Spleen (tissue), 11 donors: ENCODE data around the gene CBY3. TPM values are rescaled to one million over a fixed set of nuclear protein-coding genes. Genes with fewer than 3 reads are reported as not detected.
"Not testable (repeated sequence)": the region's sequence is repeated elsewhere in the genome, so short reads cannot be mapped to it uniquely, and the experiment has no call there.

ENCODE experiments used
- DNase-seq: peaks from one replicate; pipeline ENCODE4 v3.0.0-alpha.2; 2020
- H3K27ac ChIP-seq, 8 donors: fragments of 200-600 bp; sonication (generic) in 7 of 8; 1 replicate in 4 of 8; 2 replicates in 4 of 8; pipeline versions ENCODE4 v1.5.0 to v1.8.0; 2016 to 2021; ENCODE audit warnings: inconsistent platforms in 4 of 8, mild to moderate bottlenecking in 4 of 8, moderate library complexity in 1 of 8
- H3K27me3 ChIP-seq, 7 donors: fragments of 200-600 bp; sonication (generic) in 6 of 7; replicated peaks in 1 of 7; 1 replicate in 4 of 7; 2 replicates in 3 of 7; pipeline versions ENCODE4 v1.5.0 to v1.8.0; 2016 to 2021; ENCODE audit warnings: inconsistent platforms in 3 of 7, mild to moderate bottlenecking in 1 of 7
- H3K36me3 ChIP-seq, 6 donors: fragments of 200-600 bp; sonication (generic) in 5 of 6; 1 replicate in 4 of 6; 2 replicates in 2 of 6; pipeline versions ENCODE4 v1.5.0 to v1.8.0; 2016 to 2021; ENCODE audit warnings: inconsistent platforms in 2 of 6
- H3K4me1 ChIP-seq, 6 donors: fragments of 200-600 bp; sonication (generic) in 5 of 6; 1 replicate in 3 of 6; 2 replicates in 3 of 6; pipeline versions ENCODE4 v1.5.0 to v1.8.0; 2016 to 2021; ENCODE audit warnings: inconsistent platforms in 3 of 6
- H3K4me3 ChIP-seq, 8 donors: fragments of 200-600 bp; sonication (generic) in 7 of 8; 1 replicate in 4 of 8; 2 replicates in 4 of 8; pipeline versions ENCODE4 v1.5.0 to v1.8.0; 2016 to 2021; ENCODE audit warnings: inconsistent platforms in 4 of 8, mild to moderate bottlenecking in 4 of 8, moderate library complexity in 2 of 8
- H3K9me3 ChIP-seq, 8 donors: fragments of 200-600 bp; sonication (generic) in 7 of 8; 1 replicate in 4 of 8; 2 replicates in 4 of 8; pipeline versions ENCODE4 v1.5.0 to v1.8.0; 2016 to 2021; ENCODE audit warnings: inconsistent platforms in 4 of 8
- POLR2AphosphoS5 ChIP-seq, 3 donors: sonication (generic); formaldehyde crosslinking; IDR thresholded peaks; one replicate each; pipeline ENCODE4 v1.5.1; 2017; ENCODE audit warnings: antibody characterized with exemption in 3 of 3
- WGBS, 5 donors: extraction: QIAGEN DNeasy Blood & Tissue Kit in 3 of 5; methylation state at CpG; one replicate each; pipeline versions ENCODE4 v1.1.5 to v1.1.7; 2013 to 2018; 5-methylcytosine and 5-hydroxymethylcytosine counted together
- intact Hi-C: fragments of 100-400 bp; cut with DNase I; formaldehyde crosslinking; loops from one replicate; pipeline ENCODE4 v1.15.0; 2023; ENCODE audit warnings: low total_unique reads
- polyA plus RNA-seq, 3 donors: library from polyadenylated mRNA; stranded (reverse); fragments of 200-250 nt; gene quantifications; one replicate each; pipeline ENCODE4 v1.2.1, GENCODE V29; 2013
- total RNA-seq, 7 donors: library from RNA; depleted of rRNA in 3 of 7; stranded (reverse); fragments of >200 nt in 3 of 7; fragmentation: NEBNext Ultra II Directional in 4 of 7; extraction: Animal tissue kit (Norgen Biotek cat#: 25700) in 4 of 7; gene quantifications; one replicate each; pipeline versions ENCODE4 v1.1.0 to v1.2.1, GENCODE V29; 2016 to 2021
- TF ChIP-seq, protein P1 (sequence below), 11 experiments: fragments of 200-600 bp in 7 of 11; fragments of 450-650 bp in 4 of 11; sonication (generic) in 4 of 11; IDR thresholded peaks in 8 of 11; conservative IDR thresholded peaks in 3 of 11; 1 replicate in 7 of 11; 2 replicates in 4 of 11; pipeline versions ENCODE4 v1.4.0 to v1.8.0; 2016 to 2021; ENCODE audit warnings: antibody characterized with exemption in 11 of 11, inconsistent platforms in 4 of 11, mild to moderate bottlenecking in 1 of 11
- donor health status: healthy with polysubstance abuse.
- donor health status: DM: no; HTN: no; CAD: no; lungs with moderate emphysema.
- donor health status: DM: no; HTN: no; CAD: no.
- donor health status: Bipolar disorder and iron deficiency.
- donor health status: healthy.
- donor health status: DM: no; HTN: no; CAD: no.
- donor health status: DM: yes; HTN: yes; CAD: no.

Gene CBY3
- total and polyA plus RNA-seq, 10 donors, result 0.12 to 1.6 TPM; not detected in 8

DNA sequence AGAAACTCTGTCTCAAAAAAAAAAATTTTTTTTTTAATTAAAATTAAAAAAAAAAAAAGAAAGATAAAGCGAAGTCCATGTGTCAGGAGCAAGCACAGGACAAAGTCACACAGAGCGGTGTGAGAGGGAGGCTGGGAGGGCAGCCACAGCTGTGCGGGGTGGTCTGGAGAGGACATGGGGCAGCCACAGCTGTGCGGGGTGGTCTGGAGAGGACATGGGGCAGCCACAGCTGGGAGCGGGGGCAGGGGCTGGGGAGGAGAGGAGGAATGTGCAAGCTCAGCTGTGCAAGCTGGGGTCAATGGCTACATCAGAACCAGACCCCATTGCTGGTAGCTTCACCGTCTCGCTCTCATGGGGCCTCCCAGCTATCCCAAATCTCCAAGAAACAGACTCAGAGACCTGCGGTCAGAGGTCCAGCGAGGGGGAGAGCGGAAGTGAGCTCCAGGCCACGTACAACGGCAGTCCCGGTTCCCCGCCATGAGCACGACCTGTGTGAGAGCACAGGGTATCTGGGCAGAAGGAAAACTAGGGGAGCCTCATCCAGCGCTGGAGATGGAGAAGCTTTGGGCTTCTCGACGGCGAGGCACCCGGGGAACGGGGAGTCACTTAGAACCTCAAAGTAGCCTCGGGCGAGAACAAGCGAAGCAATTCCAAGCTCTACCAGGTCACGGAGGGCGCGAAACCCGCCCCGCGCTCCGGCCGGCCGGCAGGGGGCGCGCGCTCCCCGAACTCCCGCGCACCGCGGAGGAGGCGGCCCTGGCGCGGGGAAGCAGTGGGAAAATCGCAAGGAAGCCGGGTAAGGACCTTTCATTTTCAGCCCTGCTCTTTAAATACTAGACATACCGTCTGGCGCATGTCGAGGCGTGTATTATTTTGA lies 23.3 kb downstream of the CBY3 start:
- DNase-seq, result peak; percentile 81
- intact Hi-C loops, H3K27ac ChIP-seq, H3K27me3 ChIP-seq, H3K36me3 ChIP-seq, H3K9me3 ChIP-seq: not testable (repeated sequence)
- TF ChIP-seq, protein P1, sequence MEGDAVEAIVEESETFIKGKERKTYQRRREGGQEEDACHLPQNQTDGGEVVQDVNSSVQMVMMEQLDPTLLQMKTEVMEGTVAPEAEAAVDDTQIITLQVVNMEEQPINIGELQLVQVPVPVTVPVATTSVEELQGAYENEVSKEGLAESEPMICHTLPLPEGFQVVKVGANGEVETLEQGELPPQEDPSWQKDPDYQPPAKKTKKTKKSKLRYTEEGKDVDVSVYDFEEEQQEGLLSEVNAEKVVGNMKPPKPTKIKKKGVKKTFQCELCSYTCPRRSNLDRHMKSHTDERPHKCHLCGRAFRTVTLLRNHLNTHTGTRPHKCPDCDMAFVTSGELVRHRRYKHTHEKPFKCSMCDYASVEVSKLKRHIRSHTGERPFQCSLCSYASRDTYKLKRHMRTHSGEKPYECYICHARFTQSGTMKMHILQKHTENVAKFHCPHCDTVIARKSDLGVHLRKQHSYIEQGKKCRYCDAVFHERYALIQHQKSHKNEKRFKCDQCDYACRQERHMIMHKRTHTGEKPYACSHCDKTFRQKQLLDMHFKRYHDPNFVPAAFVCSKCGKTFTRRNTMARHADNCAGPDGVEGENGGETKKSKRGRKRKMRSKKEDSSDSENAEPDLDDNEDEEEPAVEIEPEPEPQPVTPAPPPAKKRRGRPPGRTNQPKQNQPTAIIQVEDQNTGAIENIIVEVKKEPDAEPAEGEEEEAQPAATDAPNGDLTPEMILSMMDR (IDR thresholded peaks at IDR 0.05 in 8 of 11, conservative IDR thresholded peaks at IDR 0.05 in 3 of 11), result peak in 2 of 11 experiments; percentile 17 to 28
- peak overlapping the region in 2 of 8 donors; percentile 22 to 49 for H3K4me3 ChIP-seq
- peaks cover 0 to 16% (median 7%) of the 10 kb centered on the region in 6 donors for H3K4me1 ChIP-seq
- 19 to 100% (median 88%) methylated on average over 1 to 12 of the region's 50 CpGs for WGBS, 5 donors

DNA sequence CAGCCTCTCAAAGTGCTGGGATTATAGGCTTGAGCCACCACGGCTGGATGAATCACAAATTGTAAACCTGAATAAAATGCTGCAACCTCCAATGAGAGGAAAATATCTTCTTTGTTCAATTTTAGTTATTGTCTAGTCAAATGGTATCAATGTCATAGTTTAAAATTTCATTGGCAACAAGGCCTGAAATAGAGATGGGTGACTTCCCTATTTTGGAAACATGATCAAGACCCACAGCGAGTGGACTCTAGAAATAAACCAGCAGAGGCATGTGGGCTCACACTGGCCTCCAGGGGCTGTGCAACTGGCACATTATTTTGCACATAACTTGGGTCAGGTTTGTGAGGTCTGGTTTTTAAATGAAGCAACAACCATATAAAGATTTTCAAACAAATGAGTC lies 27.7 kb downstream of the CBY3 start:
- H3K27me3 ChIP-seq, H3K27ac ChIP-seq, H3K4me3 ChIP-seq, H3K4me1 ChIP-seq, DNase-seq, H3K9me3 ChIP-seq, intact Hi-C loops, H3K36me3 ChIP-seq: not testable (repeated sequence)
- 58 to 72% (median 63%) methylated on average over 2 of the region's 2 CpGs for WGBS, 5 donors

DNA sequence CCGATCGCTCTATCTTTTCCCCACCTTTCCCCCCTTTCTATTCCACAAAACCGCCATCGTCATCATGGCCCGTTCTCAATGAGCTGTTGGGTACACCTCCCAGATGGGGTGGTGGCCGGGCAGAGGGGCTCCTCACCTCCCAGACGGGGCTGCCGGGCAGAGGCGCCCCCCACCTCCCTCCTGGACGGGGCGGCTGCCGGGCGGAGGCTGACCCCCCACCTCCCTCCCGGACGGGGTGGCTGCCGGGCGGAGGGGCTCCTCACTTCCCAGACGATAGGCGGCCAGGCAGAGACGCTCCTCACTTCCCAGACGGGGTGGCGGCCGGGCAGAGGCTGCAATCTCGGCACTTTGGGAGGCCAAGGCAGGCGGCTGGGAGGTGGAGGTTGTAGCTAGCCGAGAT lies 30.6 kb downstream of the CBY3 start:
- DNase-seq, intact Hi-C loops, H3K4me3 ChIP-seq, H3K9me3 ChIP-seq, H3K4me1 ChIP-seq, H3K36me3 ChIP-seq, H3K27ac ChIP-seq, H3K27me3 ChIP-seq: not testable (repeated sequence)
- 86 to 100% (median 93%) methylated on average over 10 to 25 of the region's 26 CpGs for WGBS, 5 donors

DNA sequence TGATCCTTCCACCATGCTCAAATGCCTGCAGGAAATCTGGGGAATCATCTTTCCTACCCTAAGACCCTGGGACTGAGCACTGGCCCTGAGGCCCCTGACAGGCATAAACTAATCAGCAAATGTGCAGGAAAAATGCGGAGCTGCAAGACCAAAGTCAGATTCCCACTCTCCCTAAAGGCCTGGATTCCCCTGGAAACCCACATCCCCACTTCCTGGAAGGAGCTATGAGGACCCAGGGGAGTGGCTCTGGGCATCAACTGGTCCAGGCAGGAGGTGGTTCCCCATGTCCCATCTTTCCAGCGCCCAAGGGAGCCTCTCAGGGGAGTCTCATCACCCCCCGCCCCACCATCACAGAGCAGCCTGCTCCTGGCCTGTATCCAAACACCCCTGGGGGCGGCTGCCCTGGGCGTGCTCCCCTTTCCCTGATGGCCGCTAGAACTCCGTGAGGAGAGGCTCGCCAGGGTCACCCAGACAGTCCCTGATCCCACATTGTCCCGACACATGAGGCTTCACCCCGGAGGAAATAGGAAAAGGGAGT lies 31.6 kb downstream of the CBY3 start:
- intact Hi-C loops, H3K36me3 ChIP-seq, H3K9me3 ChIP-seq, H3K4me3 ChIP-seq, H3K27ac ChIP-seq, H3K4me1 ChIP-seq, DNase-seq, H3K27me3 ChIP-seq: not testable (repeated sequence)
- 74 to 87% (median 78%) methylated on average over 5 to 10 of the region's 10 CpGs for WGBS, 5 donors

DNA sequence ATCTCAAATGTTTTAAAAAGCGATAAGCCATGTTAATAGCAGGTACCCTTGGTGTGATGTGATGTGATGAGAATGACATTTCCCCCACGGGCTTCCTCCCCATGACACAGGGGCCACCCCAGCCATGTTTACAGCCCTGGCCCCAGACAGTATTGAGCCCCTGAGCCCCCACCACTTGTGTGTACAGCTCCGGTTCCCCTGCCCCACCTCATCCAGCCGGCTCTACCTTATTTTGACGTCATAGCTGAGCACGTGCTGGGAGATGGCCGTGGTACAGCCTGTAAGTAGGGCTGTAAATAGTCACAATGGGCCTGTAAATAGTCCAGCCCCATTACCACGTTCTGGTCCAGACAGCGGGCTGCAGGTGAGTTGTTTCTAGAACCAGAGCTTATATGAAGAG lies 32.4 kb downstream of the CBY3 start:
- H3K4me1 ChIP-seq, result no peaks in the 10 kb centered on the region
- WGBS, 5 donors, result 84 to 93% (median 88%) methylated on average over 9 of the region's 9 CpGs
- no peak overlapping the region for H3K4me3 ChIP-seq
- no peaks in the 10 kb centered on the region for H3K27me3 ChIP-seq
- intact Hi-C loops, result no loop called here
- H3K27ac ChIP-seq, result no peak overlapping the region
- H3K9me3 ChIP-seq, result no peaks in the 10 kb centered on the region
- DNase-seq, result no peak
- TF ChIP-seq, protein P1 (IDR thresholded peaks at IDR 0.05 in 8 of 11, conservative IDR thresholded peaks at IDR 0.05 in 3 of 11), result no peak
- TF ChIP-seq POLR2AphosphoS5 (IDR thresholded peaks at IDR 0.05), result no peak
- no peaks in the 10 kb centered on the region for H3K36me3 ChIP-seq

DNA sequence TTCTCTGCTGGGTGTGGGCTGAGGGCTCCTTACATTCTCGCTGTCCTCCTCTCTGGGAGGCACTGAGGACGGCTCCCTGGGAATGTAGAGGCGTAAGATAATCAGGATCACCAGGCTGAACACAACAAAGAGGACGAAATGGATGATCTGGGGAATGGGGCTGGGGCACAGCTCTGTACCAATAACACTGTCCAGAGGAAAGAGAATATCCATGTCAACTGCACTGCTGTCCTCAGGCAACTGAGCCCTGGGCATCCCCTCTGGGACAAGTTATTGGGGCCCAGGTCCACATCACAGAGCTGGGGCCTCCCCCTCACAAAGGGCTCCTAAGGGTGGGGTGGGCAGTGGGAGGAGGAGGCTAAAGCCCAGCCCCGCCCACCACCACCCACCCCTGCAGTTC lies 36.1 kb downstream of the CBY3 start:
- H3K4me3 ChIP-seq, H3K27ac ChIP-seq, H3K36me3 ChIP-seq, intact Hi-C loops, DNase-seq, H3K9me3 ChIP-seq, H3K27me3 ChIP-seq, H3K4me1 ChIP-seq: not testable (repeated sequence)
- 81 to 93% (median 86%) methylated on average over 4 to 5 of the region's 5 CpGs for whole genome bisulfite sequencing, 5 donors

DNA sequence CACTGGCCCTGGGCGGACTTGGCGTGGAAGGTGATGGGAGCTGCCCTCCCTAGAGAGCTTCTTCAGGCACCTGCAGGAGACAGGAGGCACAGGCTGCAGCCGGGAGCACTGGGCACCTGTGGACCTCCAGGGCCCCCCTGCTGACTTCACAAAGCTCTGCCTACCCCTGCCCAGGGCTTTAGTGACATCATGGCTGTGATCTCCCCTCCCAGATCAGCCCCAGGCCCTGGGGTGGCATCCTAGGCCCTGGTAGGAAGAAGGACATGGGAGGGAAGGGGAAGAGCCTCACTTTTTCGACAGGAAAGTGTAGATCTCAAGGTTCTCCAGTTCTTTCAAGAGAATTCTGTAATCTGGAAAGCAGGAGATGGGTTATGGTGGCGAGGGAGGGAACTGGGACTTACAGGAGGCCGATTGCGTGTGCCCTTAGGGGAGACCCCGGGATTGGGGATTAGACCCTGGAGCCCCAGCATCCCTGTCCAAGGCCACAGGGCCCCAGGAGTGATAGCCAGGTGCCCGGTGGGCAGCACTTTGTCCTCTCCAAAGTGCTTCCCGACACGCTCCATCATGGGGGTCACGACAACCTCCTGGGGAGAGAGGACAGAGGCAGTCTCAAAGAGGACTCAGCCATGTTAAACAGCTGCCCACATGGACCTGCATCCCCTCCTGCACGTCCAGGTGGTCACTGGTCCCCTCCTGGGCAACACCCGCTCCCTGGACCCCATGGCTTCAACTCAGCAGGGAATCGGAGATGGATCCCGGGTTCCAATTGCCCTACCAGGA lies 37.5 kb downstream of the CBY3 start:
- H3K27me3 ChIP-seq, H3K4me1 ChIP-seq, H3K36me3 ChIP-seq, H3K9me3 ChIP-seq, H3K27ac ChIP-seq, intact Hi-C loops, H3K4me3 ChIP-seq: not testable (repeated sequence)
- DNase-seq, result peak; percentile 13
- 84 to 91% (median 86%) methylated on average over 13 to 16 of the region's 16 CpGs for WGBS, 5 donors

DNA sequence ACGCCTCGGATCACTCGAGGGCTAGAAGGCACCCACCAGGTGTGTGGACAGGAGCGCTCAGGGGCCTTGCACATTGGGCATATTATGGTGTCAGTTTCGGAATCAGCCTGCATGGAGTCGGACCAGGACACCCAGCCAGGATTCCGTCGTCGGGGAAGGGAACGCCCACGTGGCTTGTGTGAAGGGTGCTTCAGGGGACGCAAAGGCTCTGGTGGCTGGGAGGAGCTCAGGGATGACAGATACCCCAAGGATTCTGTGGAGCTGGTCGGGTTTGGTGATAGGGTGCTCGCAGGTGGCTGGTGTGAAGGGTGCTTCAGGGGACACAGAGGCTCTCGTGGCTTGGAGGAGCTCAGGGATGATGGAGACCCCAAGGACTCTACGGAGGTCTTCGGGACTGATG lies 38.2 kb downstream of the CBY3 start:
- WGBS, 5 donors, result 87 to 91% (median 89%) methylated on average over 10 to 17 of the region's 17 CpGs
- peak; percentile 37 for DNase-seq

More for the DNA sequence above, 38.2 kb downstream of the CBY3 start:
- H3K27me3 ChIP-seq, H3K27ac ChIP-seq, H3K9me3 ChIP-seq, H3K36me3 ChIP-seq, intact Hi-C loops, H3K4me1 ChIP-seq, H3K4me3 ChIP-seq: not testable (repeated sequence)
